HG02642 (cell line): ENCODE data around the gene MPZL3.
"Not testable (repeated sequence)": the region's sequence is repeated elsewhere in the genome, so short reads cannot be mapped to it uniquely, and the experiment has no call there.

Source experiments
- ATAC-seq: cut with Tn5 transposase; IDR thresholded peaks from one replicate; pipeline ENCODE4 v1.9.1; 2021; ENCODE audit warnings: mild to moderate bottlenecking; ENCODE audit not compliant: unreplicated experiment, poor library complexity

Gene MPZL3

GRCh38 chr11:118193910-118194566 lies 58.1 kb downstream of the MPZL3 start:
- no peak for ATAC-seq

GRCh38 chr11:118192817-118193216 lies 59.3 kb downstream of the MPZL3 start:
- ATAC-seq = not testable (repeated sequence)

- not testable (repeated sequence) for ATAC-seq
Measured at GRCh38 chr11:118190942-118191506, 61.1 kb downstream of the MPZL3 start.

GRCh38 chr11:118186346-118187107 lies 65.6 kb downstream of the MPZL3 start:
- ATAC-seq = no peak

GRCh38 chr11:118184784-118185579 lies 67.2 kb downstream of the MPZL3 start:
- ATAC-seq = no peak

GRCh38 chr11:118183691-118184090 lies 68.5 kb downstream of the MPZL3 start:
- ATAC-seq = not testable (repeated sequence)

- no peak for ATAC-seq
Measured at GRCh38 chr11:118180300-118180703, 71.9 kb downstream of the MPZL3 start.

GRCh38 chr11:118176778-118177134 lies 75.4 kb downstream of the MPZL3 start:
- ATAC-seq = no peak
